ENCODE measurements around the gene EIF1AX. TPM values are rescaled to one million over a fixed set of nuclear protein-coding genes. Genes with fewer than 3 reads are reported as not detected.

Gene EIF1AX
- total RNA-seq, 2 experiments from 2014 or later, result 54.1 to 59.3 TPM

GRCh38 chrX:20116087-20116576 is 25.5 kb downstream of the EIF1AX start:
- H3K9me3 Mint-ChIP-seq, result no peaks in the 10 kb centered on the region
- no peak overlapping the region for H3K4me3 Mint-ChIP-seq
- DNase-seq, result no peak
- H3K27ac Mint-ChIP-seq, result no peak overlapping the region
- POLR2A ChIA-PET, result no interaction called here
- H3K27me3 Mint-ChIP-seq, result peaks cover 17% of the 10 kb centered on the region
- peaks cover 13% of the 10 kb centered on the region for H3K4me1 Mint-ChIP-seq
- H3K36me3 Mint-ChIP-seq (ENCODE audit: low read depth), result no peaks in the 10 kb centered on the region
- CTCF ChIA-PET, result no interaction called here

GRCh38 chrX:20112022-20112774 is 29.4 kb downstream of the EIF1AX start:
- peaks cover 13% of the 10 kb centered on the region for H3K4me1 Mint-ChIP-seq
- H3K27me3 Mint-ChIP-seq, result peaks cover 14% of the 10 kb centered on the region
- H3K36me3 Mint-ChIP-seq (ENCODE audit: low read depth), result no peaks in the 10 kb centered on the region
- ChIA-PET POLR2A (no interaction called here), CTCF (interaction anchor here (0.7 kb wide), 1 partner anchor 100 kb away, joined by 3 read pairs; no protein-coding TSS in a partner anchor)
- H3K27ac Mint-ChIP-seq, result no peak overlapping the region
- DNase-seq, result no peak
- no peaks in the 10 kb centered on the region for H3K9me3 Mint-ChIP-seq
- no peak overlapping the region for H3K4me3 Mint-ChIP-seq

GRCh38 chrX:20111271-20111670 is 30.4 kb downstream of the EIF1AX start:
- POLR2A ChIA-PET, result no interaction called here
- CTCF ChIA-PET, result no interaction called here
- H3K9me3 Mint-ChIP-seq, result no peaks in the 10 kb centered on the region
- H3K27me3 Mint-ChIP-seq, result peaks cover 13% of the 10 kb centered on the region
- H3K4me3 Mint-ChIP-seq, result no peak overlapping the region
- H3K4me1 Mint-ChIP-seq, result peaks cover 12% of the 10 kb centered on the region
- DNase-seq, result no peak
- no peaks in the 10 kb centered on the region for H3K36me3 Mint-ChIP-seq (ENCODE audit: low read depth)
- no peak overlapping the region for H3K27ac Mint-ChIP-seq

GRCh38 chrX:20101934-20102581 is 39.6 kb downstream of the EIF1AX start:
- Mint-ChIP-seq H3K36me3 (ENCODE audit: low read depth) (no peaks in the 10 kb centered on the region), H3K9me3 (no peaks in the 10 kb centered on the region), H3K27ac (no peak overlapping the region), H3K4me1 (no peaks in the 10 kb centered on the region), H3K27me3 (no peaks in the 10 kb centered on the region), H3K4me3 (no peak overlapping the region)
- no peak for DNase-seq
- POLR2A ChIA-PET, result no interaction called here
- CTCF ChIA-PET, result interaction anchor here (0.7 kb wide), 1 partner anchor 197 kb away, joined by 3 read pairs; no protein-coding TSS in a partner anchor

- POLR2A ChIA-PET, result no interaction called here
- Mint-ChIP-seq H3K36me3 (ENCODE audit: low read depth) (no peaks in the 10 kb centered on the region), H3K4me1 (no peaks in the 10 kb centered on the region), H3K9me3 (no peaks in the 10 kb centered on the region), H3K4me3 (no peak overlapping the region), H3K27ac (no peak overlapping the region), H3K27me3 (peaks cover 2% of the 10 kb centered on the region)
- CTCF ChIA-PET, result no interaction called here
- DNase-seq, result no peak
Measured at GRCh38 chrX:20091499-20091898, 50.1 kb downstream of the EIF1AX start.

GRCh38 chrX:20089845-20090244 is 51.8 kb downstream of the EIF1AX start:
- H3K36me3 Mint-ChIP-seq (ENCODE audit: low read depth), result no peaks in the 10 kb centered on the region
- no peaks in the 10 kb centered on the region for H3K4me1 Mint-ChIP-seq
- no peak overlapping the region for H3K27ac Mint-ChIP-seq
- DNase-seq, result no peak
- H3K27me3 Mint-ChIP-seq, result peaks cover 2% of the 10 kb centered on the region
- no peak overlapping the region for H3K4me3 Mint-ChIP-seq
- ChIA-PET POLR2A (no interaction called here), CTCF (interaction anchor here (0.5 kb wide), 1 partner anchor 1790 kb away, joined by 3 read pairs; no protein-coding TSS in a partner anchor)
- no peaks in the 10 kb centered on the region for H3K9me3 Mint-ChIP-seq

GRCh38 chrX:20080277-20080676 is 61.4 kb downstream of the EIF1AX start:
- no peaks in the 10 kb centered on the region for H3K9me3 Mint-ChIP-seq
- H3K4me1 Mint-ChIP-seq, result no peaks in the 10 kb centered on the region
- POLR2A ChIA-PET, result no interaction called here
- H3K27me3 Mint-ChIP-seq, result no peaks in the 10 kb centered on the region
- no peak overlapping the region for H3K4me3 Mint-ChIP-seq
- no peaks in the 10 kb centered on the region for H3K36me3 Mint-ChIP-seq (ENCODE audit: low read depth)
- no peak for DNase-seq
- CTCF ChIA-PET, result interaction anchor here (1.1 to 2.1 kb wide), 4 partner anchors 12 to 175 kb away, joined by 3 to 4 read pairs (median 4); no protein-coding TSS in a partner anchor
- H3K27ac Mint-ChIP-seq, result no peak overlapping the region

Other genes with a start within 250 kb of the EIF1AX start
- 1 to 10 TPM; 6.8 to 7.3 TPM for gene BCLAF3, start 150.8 kb downstream of the EIF1AX start, total RNA-seq
- under 1 TPM; 0.12 to 0.21 TPM for gene MAP7D2, start 24.9 kb downstream of the EIF1AX start, total RNA-seq
- 10 to 100 TPM; 70.9 to 76.2 TPM for gene RPS6KA3, start 125.1 kb upstream of the EIF1AX start, total RNA-seq

Measured in activated CD4-positive, alpha-beta T cell treated with anti-CD3 and anti-CD28 coated beads, Interleukin-2, amount 10 ng/mL, durations not matched to agents 7 days and 5 days (primary cell).